PFSK-1 (cell line): ENCODE data around the gene EML1.

Experiments
- POLR2AphosphoS5 ChIP-seq: IDR thresholded peaks from 2 replicates; pipeline ENCODE4 v1.6.1; 2012; ENCODE audit warnings: low read depth, mild to moderate bottlenecking, control low read depth, low read length, moderate library complexity
- SIN3A ChIP-seq: IDR thresholded peaks from 2 replicates; pipeline ENCODE4 v1.6.1; 2012; ENCODE audit warnings: mild to moderate bottlenecking, low read length, moderate library complexity, borderline replicate concordance; ENCODE audit not compliant: insufficient read depth
- TAF1 ChIP-seq: IDR thresholded peaks from 2 replicates; pipeline ENCODE4 v1.6.1; 2012; ENCODE audit warnings: low read length, control low read depth, borderline replicate concordance; ENCODE audit not compliant: insufficient read depth
- TF ChIP-seq, protein P1 (sequence below), 2 experiments: IDR thresholded peaks; 2 replicates each; pipeline versions ENCODE4 v1.6.1 to v1.8.0; 2011 to 2012; ENCODE audit warnings: low read depth in 2 of 2, low read length in 2 of 2, control low read depth in 1 of 2, inconsistent platforms in 1 of 2, mild to moderate bottlenecking in 1 of 2, moderate library complexity in 1 of 2; ENCODE audit not compliant: insufficient read depth in 1 of 2

- TF ChIP-seq, protein P1, sequence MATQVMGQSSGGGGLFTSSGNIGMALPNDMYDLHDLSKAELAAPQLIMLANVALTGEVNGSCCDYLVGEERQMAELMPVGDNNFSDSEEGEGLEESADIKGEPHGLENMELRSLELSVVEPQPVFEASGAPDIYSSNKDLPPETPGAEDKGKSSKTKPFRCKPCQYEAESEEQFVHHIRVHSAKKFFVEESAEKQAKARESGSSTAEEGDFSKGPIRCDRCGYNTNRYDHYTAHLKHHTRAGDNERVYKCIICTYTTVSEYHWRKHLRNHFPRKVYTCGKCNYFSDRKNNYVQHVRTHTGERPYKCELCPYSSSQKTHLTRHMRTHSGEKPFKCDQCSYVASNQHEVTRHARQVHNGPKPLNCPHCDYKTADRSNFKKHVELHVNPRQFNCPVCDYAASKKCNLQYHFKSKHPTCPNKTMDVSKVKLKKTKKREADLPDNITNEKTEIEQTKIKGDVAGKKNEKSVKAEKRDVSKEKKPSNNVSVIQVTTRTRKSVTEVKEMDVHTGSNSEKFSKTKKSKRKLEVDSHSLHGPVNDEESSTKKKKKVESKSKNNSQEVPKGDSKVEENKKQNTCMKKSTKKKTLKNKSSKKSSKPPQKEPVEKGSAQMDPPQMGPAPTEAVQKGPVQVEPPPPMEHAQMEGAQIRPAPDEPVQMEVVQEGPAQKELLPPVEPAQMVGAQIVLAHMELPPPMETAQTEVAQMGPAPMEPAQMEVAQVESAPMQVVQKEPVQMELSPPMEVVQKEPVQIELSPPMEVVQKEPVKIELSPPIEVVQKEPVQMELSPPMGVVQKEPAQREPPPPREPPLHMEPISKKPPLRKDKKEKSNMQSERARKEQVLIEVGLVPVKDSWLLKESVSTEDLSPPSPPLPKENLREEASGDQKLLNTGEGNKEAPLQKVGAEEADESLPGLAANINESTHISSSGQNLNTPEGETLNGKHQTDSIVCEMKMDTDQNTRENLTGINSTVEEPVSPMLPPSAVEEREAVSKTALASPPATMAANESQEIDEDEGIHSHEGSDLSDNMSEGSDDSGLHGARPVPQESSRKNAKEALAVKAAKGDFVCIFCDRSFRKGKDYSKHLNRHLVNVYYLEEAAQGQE (IDR thresholded peaks at IDR 0.05; ENCODE audit: insufficient read depth in 1 of 2, low read depth in 2 of 2, low read length in 2 of 2), result no peak
- no peak for TF ChIP-seq SIN3A
- no peak for TF ChIP-seq POLR2AphosphoS5
- no peak for TF ChIP-seq TAF1
Observed at GRCh38 chr14:99808515-99808914, 15.3 kb downstream of the EML1 start.
